Ascending aorta (tissue), 2 donors: ENCODE data around the gene NDE1. TPM values are rescaled to one million over a fixed set of nuclear protein-coding genes. Genes with fewer than 3 reads are reported as not detected.

ENCODE experiments used
- DNase-seq, 2 donors: peaks; one replicate each; pipeline ENCODE4 v3.0.0-alpha.2; 2019; ENCODE audit warnings: low spot score in 2 of 2
- H3K27ac ChIP-seq, 2 donors: fragments of 200-600 bp; sonication (generic); one replicate each; pipeline ENCODE4 v1.5.1; 2016 to 2017; ENCODE audit warnings: mild to moderate bottlenecking in 1 of 2
- H3K27me3 ChIP-seq: fragments of 200-600 bp; sonication (generic); one replicate; pipeline ENCODE4 v1.5.1; 2017
- H3K36me3 ChIP-seq, 2 donors: fragments of 200-600 bp; sonication (generic); one replicate each; pipeline ENCODE4 v1.5.1; 2016
- H3K4me1 ChIP-seq, 2 donors: fragments of 200-600 bp; sonication (generic); one replicate each; pipeline ENCODE4 v1.5.1; 2016 to 2017; ENCODE audit warnings: mild to moderate bottlenecking in 1 of 2
- H3K4me3 ChIP-seq, 2 donors: fragments of 200-600 bp; sonication (generic); one replicate each; pipeline ENCODE4 v1.5.1; 2016 to 2017; ENCODE audit warnings: mild to moderate bottlenecking in 1 of 2
- H3K9me3 ChIP-seq, 2 donors: fragments of 200-600 bp; sonication (generic); one replicate each; pipeline ENCODE4 v1.5.1; 2016
- CTCF ChIP-seq, 3 experiments: fragments of 200-600 bp in 2 of 3; fragments of 450-650 bp in 1 of 3; sonication (generic) in 2 of 3; IDR thresholded peaks; one replicate each; pipeline ENCODE4 v1.5.1; 2016 to 2019; ENCODE audit warnings: antibody characterized with exemption in 3 of 3, mild to moderate bottlenecking in 1 of 3, moderate library complexity in 1 of 3
- intact Hi-C: fragments of 100-400 bp; cut with DNase I; formaldehyde crosslinking; loops from one replicate; pipeline ENCODE4 v1.15.1; 2023
- total RNA-seq: library from RNA; depleted of rRNA; stranded (reverse); fragments of >200 nt; gene quantifications from one replicate; pipeline ENCODE4 v1.1.0, GENCODE V29; 2016

The NDE1 gene
- total RNA-seq, 1 donor from 2014 or later = 21.9 TPM

GRCh38 chr16:15714393-15715172 is 64.5 kb downstream of the NDE1 start:
- peaks cover 99 to 100% of the 10 kb centered on the region in 2 donors for H3K36me3 ChIP-seq
- no peak overlapping the region for H3K27ac ChIP-seq
- no peak overlapping the region for H3K4me3 ChIP-seq
- H3K27me3 ChIP-seq = no peaks in the 10 kb centered on the region
- H3K4me1 ChIP-seq = no peaks in the 10 kb centered on the region
- DNase-seq = no peak
- no peak for TF ChIP-seq CTCF (IDR thresholded peaks at IDR 0.05)
- intact Hi-C loops = no loop called here
- no peaks in the 10 kb centered on the region for H3K9me3 ChIP-seq

GRCh38 chr16:15715221-15715620 is 65.2 kb downstream of the NDE1 start:
- Histone ChIP-seq H3K4me3 (no peak overlapping the region), H3K4me1 (no peaks in the 10 kb centered on the region), H3K27me3 (no peaks in the 10 kb centered on the region), H3K36me3 (peaks cover 99 to 100% of the 10 kb centered on the region in 2 donors), H3K9me3 (no peaks in the 10 kb centered on the region), H3K27ac (no peak overlapping the region)
- TF ChIP-seq CTCF (IDR thresholded peaks at IDR 0.05) = no peak
- DNase-seq = no peak
- intact Hi-C loops = no loop called here

GRCh38 chr16:15716694-15717447 is 66.8 kb downstream of the NDE1 start:
- DNase-seq = no peak
- no peak for TF ChIP-seq CTCF (IDR thresholded peaks at IDR 0.05)
- peaks cover 99 to 100% of the 10 kb centered on the region in 2 donors for H3K36me3 ChIP-seq
- intact Hi-C loops = no loop called here
- no peaks in the 10 kb centered on the region for H3K4me1 ChIP-seq
- no peaks in the 10 kb centered on the region for H3K9me3 ChIP-seq
- H3K27me3 ChIP-seq = no peaks in the 10 kb centered on the region
- H3K4me3 ChIP-seq = no peak overlapping the region
- H3K27ac ChIP-seq = no peak overlapping the region

DNA sequence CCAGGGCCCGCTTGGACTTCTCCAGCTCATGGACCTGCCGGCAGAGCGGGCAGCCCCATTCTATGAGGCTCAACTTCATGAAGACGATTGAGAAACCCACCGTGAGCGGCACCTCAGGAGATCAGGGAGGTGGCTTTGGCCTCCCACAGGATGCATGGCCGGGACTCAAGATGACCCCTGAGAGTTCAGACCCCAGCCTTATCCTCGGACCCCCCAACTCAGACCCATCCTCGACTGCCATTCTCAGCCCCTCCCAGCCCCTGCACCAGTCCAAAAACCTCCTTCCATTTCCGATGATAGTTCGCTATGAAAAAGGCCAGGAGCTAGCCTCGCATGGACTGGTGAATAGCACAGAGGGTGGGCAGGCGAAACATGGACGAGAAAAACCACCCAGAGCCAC is 71.0 kb downstream of the NDE1 start:
- DNase-seq = no peak
- Histone ChIP-seq H3K9me3 (no peaks in the 10 kb centered on the region), H3K36me3 (peaks cover 98 to 100% of the 10 kb centered on the region in 2 donors), H3K4me3 (no peak overlapping the region), H3K27ac (no peak overlapping the region), H3K4me1 (no peaks in the 10 kb centered on the region), H3K27me3 (no peaks in the 10 kb centered on the region)
- intact Hi-C loops = no loop called here
- TF ChIP-seq CTCF (IDR thresholded peaks at IDR 0.05) = no peak

DNA sequence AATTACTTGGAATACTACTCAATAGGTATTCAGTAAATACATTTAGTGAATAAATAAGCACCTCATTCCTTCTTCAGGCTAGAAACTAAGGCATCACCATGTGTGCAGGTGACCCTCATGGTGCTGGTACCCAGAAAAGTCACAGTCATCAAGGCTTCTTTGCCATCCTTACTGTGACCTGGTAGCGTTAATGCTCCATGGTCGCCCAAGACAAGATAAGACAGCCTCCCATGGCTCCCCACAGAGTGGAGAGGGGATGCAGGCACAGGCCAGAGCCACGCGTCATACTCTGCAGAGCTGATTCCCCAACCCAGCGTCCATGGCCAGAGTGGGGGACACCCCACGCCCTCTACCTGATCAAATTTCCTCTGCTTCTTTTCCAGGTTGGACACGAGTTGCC is 73.8 kb downstream of the NDE1 start:
- intact Hi-C loops = no loop called here
- Histone ChIP-seq H3K27ac (no peak overlapping the region), H3K36me3 (peaks cover 98 to 100% of the 10 kb centered on the region in 2 donors), H3K9me3 (no peaks in the 10 kb centered on the region), H3K4me1 (no peaks in the 10 kb centered on the region), H3K27me3 (no peaks in the 10 kb centered on the region), H3K4me3 (no peak overlapping the region)
- no peak for DNase-seq
- no peak for TF ChIP-seq CTCF (IDR thresholded peaks at IDR 0.05)
